KMS-11 (cell line): ENCODE measurements around the gene MOB3B.

ENCODE experiments used
- H2AFZ ChIP-seq: fragments of 200-600 bp; sonication (generic); 2 replicates; pipeline ENCODE4 v1.6.1; 2016; ENCODE audit warnings: antibody characterized with exemption, mixed run types, low read depth
- H3K27ac ChIP-seq: fragments of 200-600 bp; sonication (generic); 2 replicates; pipeline ENCODE4 v1.6.1; 2016; ENCODE audit warnings: mild to moderate bottlenecking, mixed run types
- H3K27me3 ChIP-seq: fragments of 200-600 bp; sonication (generic); 2 replicates; pipeline ENCODE4 v1.6.1; 2017; ENCODE audit warnings: mild to moderate bottlenecking, low read depth, mixed run types, moderate library complexity; ENCODE audit not compliant: insufficient read depth
- H3K36me3 ChIP-seq: fragments of 200-600 bp; sonication (generic); 2 replicates; pipeline ENCODE4 v1.6.1; 2017; ENCODE audit warnings: mild to moderate bottlenecking, mixed run types; ENCODE audit not compliant: insufficient read depth
- H3K4me1 ChIP-seq: fragments of 200-600 bp; sonication (generic); 2 replicates; pipeline ENCODE4 v1.6.1; 2016; ENCODE audit warnings: mild to moderate bottlenecking, low read depth, mixed run types; ENCODE audit not compliant: poor library complexity, severe bottlenecking
- H3K4me2 ChIP-seq: fragments of 200-600 bp; sonication (generic); 2 replicates; pipeline ENCODE4 v1.7.0; 2016; ENCODE audit warnings: mild to moderate bottlenecking, mixed run types
- H3K4me3 ChIP-seq: fragments of 200-600 bp; sonication (generic); IDR thresholded peaks from 2 replicates; pipeline ENCODE4 v1.6.1; 2017; ENCODE audit warnings: low read depth, low read length, mixed read lengths; ENCODE audit not compliant: insufficient read depth
- H3K79me2 ChIP-seq: fragments of 200-600 bp; sonication (generic); 2 replicates; pipeline ENCODE4 v1.6.1; 2016; ENCODE audit warnings: low read depth, mixed run types; ENCODE audit not compliant: insufficient read depth
- H3K9ac ChIP-seq: fragments of 200-600 bp; sonication (generic); 2 replicates; pipeline ENCODE4 v1.6.1; 2016; ENCODE audit warnings: mild to moderate bottlenecking, mixed run types
- H4K20me1 ChIP-seq: fragments of 200-600 bp; sonication (generic); 2 replicates; pipeline ENCODE4 v1.6.1; 2016; ENCODE audit warnings: mild to moderate bottlenecking, mixed run types; ENCODE audit not compliant: insufficient read depth
- TF ChIP-seq, protein P1 (sequence below): fragments of 200-600 bp; sonication (generic); conservative IDR thresholded peaks from 2 replicates; pipeline ENCODE4 v1.6.1; 2017; ENCODE audit warnings: low read depth, mild to moderate bottlenecking, antibody characterized with exemption, low read length, moderate library complexity, mixed read lengths

MOB3B gene

DNA sequence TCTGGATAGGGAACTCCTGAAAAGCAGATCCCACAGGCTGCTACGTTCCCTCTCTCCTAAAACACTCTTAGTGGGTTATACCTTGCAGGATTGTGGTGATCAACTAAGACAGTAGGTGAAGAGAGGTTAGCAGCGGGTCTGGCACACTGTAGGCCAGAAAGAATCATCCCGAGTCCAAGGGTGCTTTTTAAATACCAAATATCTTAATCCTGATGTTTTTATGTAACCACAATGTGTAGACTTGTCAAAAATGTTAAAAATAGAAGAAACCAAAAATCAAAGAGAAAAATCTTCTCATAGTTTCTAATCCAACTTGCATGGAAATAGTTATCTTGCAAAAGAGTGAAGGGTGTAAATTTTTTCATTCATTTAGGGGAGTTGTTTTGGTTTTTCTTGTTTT is 57.8 kb downstream of the MOB3B start:
- H3K79me2 ChIP-seq = no peaks in the 10 kb centered on the region
- H3K4me1 ChIP-seq = no peaks in the 10 kb centered on the region
- no peaks in the 10 kb centered on the region for H3K27me3 ChIP-seq
- no peak overlapping the region for H3K4me3 ChIP-seq
- TF ChIP-seq, protein P1, sequence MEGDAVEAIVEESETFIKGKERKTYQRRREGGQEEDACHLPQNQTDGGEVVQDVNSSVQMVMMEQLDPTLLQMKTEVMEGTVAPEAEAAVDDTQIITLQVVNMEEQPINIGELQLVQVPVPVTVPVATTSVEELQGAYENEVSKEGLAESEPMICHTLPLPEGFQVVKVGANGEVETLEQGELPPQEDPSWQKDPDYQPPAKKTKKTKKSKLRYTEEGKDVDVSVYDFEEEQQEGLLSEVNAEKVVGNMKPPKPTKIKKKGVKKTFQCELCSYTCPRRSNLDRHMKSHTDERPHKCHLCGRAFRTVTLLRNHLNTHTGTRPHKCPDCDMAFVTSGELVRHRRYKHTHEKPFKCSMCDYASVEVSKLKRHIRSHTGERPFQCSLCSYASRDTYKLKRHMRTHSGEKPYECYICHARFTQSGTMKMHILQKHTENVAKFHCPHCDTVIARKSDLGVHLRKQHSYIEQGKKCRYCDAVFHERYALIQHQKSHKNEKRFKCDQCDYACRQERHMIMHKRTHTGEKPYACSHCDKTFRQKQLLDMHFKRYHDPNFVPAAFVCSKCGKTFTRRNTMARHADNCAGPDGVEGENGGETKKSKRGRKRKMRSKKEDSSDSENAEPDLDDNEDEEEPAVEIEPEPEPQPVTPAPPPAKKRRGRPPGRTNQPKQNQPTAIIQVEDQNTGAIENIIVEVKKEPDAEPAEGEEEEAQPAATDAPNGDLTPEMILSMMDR = no peak
- no peaks in the 10 kb centered on the region for H4K20me1 ChIP-seq
- H2AFZ ChIP-seq = no peak overlapping the region
- H3K9ac ChIP-seq = no peak overlapping the region
- H3K27ac ChIP-seq = no peak overlapping the region
- H3K36me3 ChIP-seq = no peaks in the 10 kb centered on the region
- H3K4me2 ChIP-seq = no peak overlapping the region

- H3K9ac ChIP-seq = no peak overlapping the region
- no peaks in the 10 kb centered on the region for H3K4me1 ChIP-seq
- no peak overlapping the region for H3K27ac ChIP-seq
- TF ChIP-seq, protein P1 = no peak
- no peaks in the 10 kb centered on the region for H4K20me1 ChIP-seq
- H3K36me3 ChIP-seq = no peaks in the 10 kb centered on the region
- H3K79me2 ChIP-seq = no peaks in the 10 kb centered on the region
- H3K4me3 ChIP-seq = no peak overlapping the region
- H2AFZ ChIP-seq = no peak overlapping the region
- no peaks in the 10 kb centered on the region for H3K27me3 ChIP-seq
- no peak overlapping the region for H3K4me2 ChIP-seq
Measured at GRCh38 chr9:27471366-27471765, 58.2 kb downstream of the MOB3B start.

DNA sequence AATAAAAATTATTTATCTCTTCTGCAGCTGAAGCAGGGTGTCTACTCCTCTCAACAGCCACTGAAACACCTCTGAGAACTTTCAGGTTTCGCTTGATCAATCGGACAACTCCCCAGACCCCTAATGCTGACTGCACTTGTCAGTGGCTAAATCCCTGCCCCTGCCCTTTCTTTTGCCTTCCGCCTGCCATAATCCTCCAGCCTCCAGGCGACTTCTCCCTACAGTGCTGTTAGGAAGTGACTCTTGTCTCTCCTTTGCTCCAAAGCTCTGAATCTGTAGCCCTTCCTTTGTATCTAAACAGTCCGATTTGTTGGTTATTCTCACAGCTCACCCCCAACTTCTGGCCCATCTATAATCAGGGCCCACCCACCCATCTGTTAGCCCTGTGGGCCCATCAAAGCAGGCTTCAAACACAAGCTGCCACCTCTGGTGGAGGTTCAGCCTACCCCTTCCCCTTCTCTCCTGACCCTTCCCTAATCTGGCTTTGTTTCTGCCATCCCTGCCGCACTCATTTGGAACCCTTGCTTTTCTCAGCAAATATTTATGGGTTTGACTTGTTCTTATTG is 59.2 kb downstream of the MOB3B start:
- H2AFZ ChIP-seq = no peak overlapping the region
- TF ChIP-seq, protein P1 = no peak
- no peak overlapping the region for H3K4me2 ChIP-seq
- H4K20me1 ChIP-seq = no peaks in the 10 kb centered on the region
- no peaks in the 10 kb centered on the region for H3K27me3 ChIP-seq
- no peak overlapping the region for H3K9ac ChIP-seq
- H3K36me3 ChIP-seq = no peaks in the 10 kb centered on the region
- no peak overlapping the region for H3K4me3 ChIP-seq
- H3K27ac ChIP-seq = no peak overlapping the region
- H3K79me2 ChIP-seq = no peaks in the 10 kb centered on the region
- H3K4me1 ChIP-seq = no peaks in the 10 kb centered on the region

DNA sequence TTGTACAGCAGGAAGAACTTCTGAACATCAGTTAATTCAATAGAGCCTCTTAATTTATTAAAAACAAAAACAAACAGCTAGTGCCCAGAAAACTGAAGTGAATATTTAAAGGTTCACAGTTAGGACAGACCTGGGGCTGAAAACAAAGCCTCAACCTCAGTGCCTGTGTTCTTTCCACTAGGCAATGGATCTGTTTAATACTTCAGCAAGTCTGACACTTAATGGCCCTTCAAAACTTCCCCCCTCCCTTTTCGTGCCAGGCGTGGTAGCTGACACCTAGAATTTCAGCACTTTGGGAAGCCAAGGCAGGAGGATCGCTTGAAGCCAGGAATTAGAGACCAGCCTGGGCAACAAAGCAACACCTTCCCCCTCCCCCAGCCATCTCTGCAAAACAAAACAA is 60.1 kb downstream of the MOB3B start:
- no peaks in the 10 kb centered on the region for H3K79me2 ChIP-seq
- TF ChIP-seq, protein P1 = no peak
- no peak overlapping the region for H3K27ac ChIP-seq
- H3K9ac ChIP-seq = no peak overlapping the region
- no peaks in the 10 kb centered on the region for H4K20me1 ChIP-seq
- no peaks in the 10 kb centered on the region for H3K4me1 ChIP-seq
- no peak overlapping the region for H2AFZ ChIP-seq
- no peaks in the 10 kb centered on the region for H3K27me3 ChIP-seq
- no peak overlapping the region for H3K4me2 ChIP-seq
- no peak overlapping the region for H3K4me3 ChIP-seq
- no peaks in the 10 kb centered on the region for H3K36me3 ChIP-seq
